Glutamatergic neuron (in vitro differentiated cells): ENCODE data around the gene MYBPH. TPM values are rescaled to one million over a fixed set of nuclear protein-coding genes. Genes with fewer than 3 reads are reported as not detected.

ENCODE experiments used
- DNase-seq: peaks from one replicate; pipeline ENCODE4 v3.0.0; 2022
- H3K27ac Mint-ChIP-seq: one replicate; pipeline ENCODE4 v1.8.0; 2020; ENCODE audit warnings: mild to moderate bottlenecking, mixed read lengths, inconsistent platforms; ENCODE audit not compliant: unreplicated experiment
- H3K27me3 Mint-ChIP-seq: one replicate; pipeline ENCODE4 v1.8.0; 2020; ENCODE audit warnings: mild to moderate bottlenecking, moderate library complexity, mixed read lengths, inconsistent platforms; ENCODE audit not compliant: unreplicated experiment
- H3K36me3 Mint-ChIP-seq: one replicate; pipeline ENCODE4 v1.8.0; 2020; ENCODE audit warnings: mild to moderate bottlenecking, mixed read lengths, inconsistent platforms; ENCODE audit not compliant: unreplicated experiment
- H3K4me1 Mint-ChIP-seq: one replicate; pipeline ENCODE4 v1.8.0; 2020; ENCODE audit warnings: mild to moderate bottlenecking, low read depth, mixed read lengths, inconsistent platforms; ENCODE audit not compliant: unreplicated experiment
- H3K4me3 Mint-ChIP-seq: one replicate; pipeline ENCODE4 v1.8.0; 2020; ENCODE audit warnings: mild to moderate bottlenecking, mixed read lengths, inconsistent platforms; ENCODE audit not compliant: unreplicated experiment
- H3K9me3 Mint-ChIP-seq: one replicate; pipeline ENCODE4 v1.8.0; 2020; ENCODE audit warnings: mild to moderate bottlenecking, moderate library complexity, mixed read lengths, inconsistent platforms; ENCODE audit not compliant: unreplicated experiment
- total RNA-seq: library from RNA; stranded (reverse); fragmentation: NEBNext Ultra II Directional; extraction: Animal tissue kit (Norgen Biotek cat#: 25700); gene quantifications from one replicate; pipeline ENCODE4 v1.2.1, GENCODE V29; 2021; ENCODE audit not compliant: unreplicated experiment
- TF ChIP-seq, protein P1 (sequence below): fragments of 200-600 bp; sonication (generic); IDR thresholded peaks from one replicate; pipeline ENCODE4 v1.5.0; 2021; ENCODE audit not compliant: partially characterized antibody, unreplicated experiment

The MYBPH gene
- total RNA-seq, 1 donor from 2014 or later, result not detected

DNA sequence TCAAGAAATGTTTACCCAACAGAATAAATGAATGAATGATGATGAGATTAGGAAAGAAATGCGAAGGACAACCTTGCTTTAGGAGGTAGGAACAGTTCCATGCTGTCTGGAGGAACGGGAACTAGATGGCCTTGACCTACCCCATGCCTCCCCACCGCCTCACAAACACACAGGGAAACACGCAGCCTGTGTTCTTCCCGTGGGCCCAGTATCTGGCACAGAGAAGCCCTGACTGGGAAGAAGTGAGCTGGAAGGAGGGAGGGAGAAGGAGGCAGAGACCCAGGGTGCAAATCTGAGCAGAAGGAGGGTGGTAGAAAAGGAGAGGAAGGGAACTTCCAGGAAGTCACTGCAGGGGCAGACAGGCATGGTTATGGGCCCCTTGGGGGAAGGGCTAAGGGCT is 51.6 kb downstream of the MYBPH start:
- Mint-ChIP-seq H3K27me3 (peaks cover 21% of the 10 kb centered on the region), H3K4me3 (no peak overlapping the region), H3K36me3 (no peaks in the 10 kb centered on the region), H3K27ac (no peak overlapping the region), H3K4me1 (peaks cover 11% of the 10 kb centered on the region), H3K9me3 (peaks cover 4% of the 10 kb centered on the region)
- TF ChIP-seq, protein P1, sequence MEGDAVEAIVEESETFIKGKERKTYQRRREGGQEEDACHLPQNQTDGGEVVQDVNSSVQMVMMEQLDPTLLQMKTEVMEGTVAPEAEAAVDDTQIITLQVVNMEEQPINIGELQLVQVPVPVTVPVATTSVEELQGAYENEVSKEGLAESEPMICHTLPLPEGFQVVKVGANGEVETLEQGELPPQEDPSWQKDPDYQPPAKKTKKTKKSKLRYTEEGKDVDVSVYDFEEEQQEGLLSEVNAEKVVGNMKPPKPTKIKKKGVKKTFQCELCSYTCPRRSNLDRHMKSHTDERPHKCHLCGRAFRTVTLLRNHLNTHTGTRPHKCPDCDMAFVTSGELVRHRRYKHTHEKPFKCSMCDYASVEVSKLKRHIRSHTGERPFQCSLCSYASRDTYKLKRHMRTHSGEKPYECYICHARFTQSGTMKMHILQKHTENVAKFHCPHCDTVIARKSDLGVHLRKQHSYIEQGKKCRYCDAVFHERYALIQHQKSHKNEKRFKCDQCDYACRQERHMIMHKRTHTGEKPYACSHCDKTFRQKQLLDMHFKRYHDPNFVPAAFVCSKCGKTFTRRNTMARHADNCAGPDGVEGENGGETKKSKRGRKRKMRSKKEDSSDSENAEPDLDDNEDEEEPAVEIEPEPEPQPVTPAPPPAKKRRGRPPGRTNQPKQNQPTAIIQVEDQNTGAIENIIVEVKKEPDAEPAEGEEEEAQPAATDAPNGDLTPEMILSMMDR, result no peak
- no peak for DNase-seq

DNA sequence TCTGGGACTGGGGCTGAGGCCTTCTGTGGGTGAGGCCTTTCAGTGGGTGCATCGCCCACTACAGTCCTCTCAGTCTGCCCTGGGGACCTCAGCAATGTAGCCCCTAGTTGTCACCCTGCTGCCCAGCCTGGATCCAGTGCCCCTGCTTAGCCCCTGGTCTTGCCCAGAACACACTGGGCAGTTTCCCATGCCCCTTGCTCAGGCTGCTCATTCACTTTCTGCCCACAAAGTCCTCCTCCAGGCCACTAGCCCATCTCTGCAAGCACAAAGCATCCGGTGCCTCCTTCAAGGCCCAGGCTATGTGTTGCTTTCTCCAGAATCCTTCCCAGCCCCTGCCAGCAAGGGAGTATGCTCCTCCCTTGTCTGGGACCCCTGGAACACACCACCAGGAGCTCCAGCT is 53.5 kb downstream of the MYBPH start:
- Mint-ChIP-seq H3K27me3 (peaks cover 15% of the 10 kb centered on the region), H3K4me1 (peaks cover 11% of the 10 kb centered on the region), H3K36me3 (no peaks in the 10 kb centered on the region), H3K9me3 (peaks cover 5% of the 10 kb centered on the region), H3K4me3 (no peak overlapping the region), H3K27ac (no peak overlapping the region)
- DNase-seq, result no peak
- TF ChIP-seq, protein P1, result no peak

GRCh38 chr1:203121186-203122015 is 54.2 kb downstream of the MYBPH start:
- peaks cover 5% of the 10 kb centered on the region for H3K9me3 Mint-ChIP-seq
- H3K27ac Mint-ChIP-seq, result no peak overlapping the region
- no peaks in the 10 kb centered on the region for H3K36me3 Mint-ChIP-seq
- H3K4me3 Mint-ChIP-seq, result no peak overlapping the region
- peaks cover 7% of the 10 kb centered on the region for H3K4me1 Mint-ChIP-seq
- peaks cover 10% of the 10 kb centered on the region for H3K27me3 Mint-ChIP-seq
- DNase-seq, result no peak
- TF ChIP-seq, protein P1, result no peak

DNA sequence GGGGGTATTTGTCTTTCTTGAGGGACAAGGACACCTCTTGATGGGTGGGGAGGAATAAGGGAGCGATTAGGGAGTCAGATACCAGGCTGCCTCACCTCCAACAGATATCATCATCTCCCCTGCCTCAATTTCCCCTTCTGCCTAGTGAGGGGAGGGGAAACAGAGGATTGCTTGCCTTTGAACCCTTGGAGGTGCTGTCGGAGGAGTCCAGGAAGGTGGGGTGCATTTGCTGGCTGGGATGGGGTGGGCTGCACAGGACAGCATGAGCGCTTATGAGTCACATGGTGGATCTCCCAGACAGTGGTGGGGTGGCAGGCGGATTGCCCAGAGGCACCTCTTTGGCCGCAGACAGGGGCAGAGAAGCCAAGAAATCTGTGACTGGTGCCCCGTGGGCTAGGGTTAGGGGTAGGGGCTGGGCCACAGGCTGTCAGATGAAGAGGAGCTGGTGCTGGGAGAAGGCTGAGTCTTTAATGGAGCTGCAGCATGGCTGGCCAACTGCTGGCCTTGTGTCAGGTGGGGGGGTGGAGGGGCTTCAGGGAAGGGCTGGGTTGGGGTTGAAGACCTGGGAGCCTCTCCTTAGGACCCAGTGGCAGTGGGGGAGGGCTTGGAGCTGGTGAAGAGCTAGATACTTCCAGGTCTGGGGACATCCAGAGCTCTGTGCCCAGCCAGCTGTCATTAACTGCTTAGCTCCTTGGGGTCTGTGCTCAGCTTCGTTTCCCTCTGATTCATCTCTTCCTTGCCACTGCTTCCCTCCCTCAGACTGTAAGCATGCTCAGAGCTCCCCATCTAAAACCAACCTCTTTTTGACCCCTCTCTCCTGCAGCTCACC is 55.1 kb downstream of the MYBPH start:
- H3K9me3 Mint-ChIP-seq, result peaks cover 5% of the 10 kb centered on the region
- H3K4me3 Mint-ChIP-seq, result no peak overlapping the region
- TF ChIP-seq, protein P1, result no peak
- no peak overlapping the region for H3K27ac Mint-ChIP-seq
- DNase-seq, result no peak
- H3K4me1 Mint-ChIP-seq, result peaks cover 12% of the 10 kb centered on the region
- no peaks in the 10 kb centered on the region for H3K36me3 Mint-ChIP-seq
- H3K27me3 Mint-ChIP-seq, result peaks cover 9% of the 10 kb centered on the region

Other genes with a start within 250 kb of the MYBPH start
- gene KLHL12, start 248.6 kb downstream of the MYBPH start, total RNA-seq, result 30.9 TPM
- 48.4 TPM for gene ADIPOR1, start 217.5 kb downstream of the MYBPH start, total RNA-seq
- gene CYB5R1, start 208.6 kb downstream of the MYBPH start, total RNA-seq, result 89.1 TPM
- gene TMEM183A, start 168.5 kb downstream of the MYBPH start, total RNA-seq, result 61.5 TPM
- 74.7 TPM for gene PPFIA4, start 149.3 kb downstream of the MYBPH start, total RNA-seq
- gene MYOG, start 89.8 kb downstream of the MYBPH start, total RNA-seq, result not detected
- 1.2 TPM for gene ADORA1, start 48.1 kb downstream of the MYBPH start, total RNA-seq
- not detected for gene CHI3L1, start 10.9 kb upstream of the MYBPH start, total RNA-seq
- 0.10 TPM for gene CHIT1, start 53.8 kb upstream of the MYBPH start, total RNA-seq
- 88.6 TPM for gene BTG2, start 129.7 kb upstream of the MYBPH start, total RNA-seq
- not detected for gene FMOD, start 175.3 kb upstream of the MYBPH start, total RNA-seq